Islet precursor cell (in vitro differentiated cells): ENCODE data around the gene PPP1R14C.

Experiments
- DNase-seq: peaks from one replicate; pipeline ENCODE4 v3.0.0-alpha.2; 2018

Gene PPP1R14C

DNA sequence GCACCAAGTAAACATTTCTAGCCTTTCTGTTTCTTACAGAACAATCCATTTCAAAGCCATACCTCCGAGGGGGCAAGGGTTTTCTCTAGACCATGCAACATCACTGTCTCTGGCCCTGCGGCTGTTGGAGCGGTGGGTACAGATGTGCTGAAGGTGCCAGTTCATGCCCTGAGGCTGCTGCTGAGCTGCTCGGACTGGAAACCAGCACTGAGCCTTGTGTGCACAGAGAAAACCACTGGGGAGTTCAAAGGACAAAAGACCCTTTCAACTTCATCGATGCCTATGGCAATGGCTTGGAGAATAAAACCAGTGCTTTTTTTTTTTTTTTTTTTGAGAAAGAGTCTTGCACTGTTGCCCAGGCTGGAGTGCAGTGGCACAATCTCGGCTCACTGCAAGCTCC is 132.6 kb downstream of the PPP1R14C start:
- DNase-seq = peak; percentile 76

DNA sequence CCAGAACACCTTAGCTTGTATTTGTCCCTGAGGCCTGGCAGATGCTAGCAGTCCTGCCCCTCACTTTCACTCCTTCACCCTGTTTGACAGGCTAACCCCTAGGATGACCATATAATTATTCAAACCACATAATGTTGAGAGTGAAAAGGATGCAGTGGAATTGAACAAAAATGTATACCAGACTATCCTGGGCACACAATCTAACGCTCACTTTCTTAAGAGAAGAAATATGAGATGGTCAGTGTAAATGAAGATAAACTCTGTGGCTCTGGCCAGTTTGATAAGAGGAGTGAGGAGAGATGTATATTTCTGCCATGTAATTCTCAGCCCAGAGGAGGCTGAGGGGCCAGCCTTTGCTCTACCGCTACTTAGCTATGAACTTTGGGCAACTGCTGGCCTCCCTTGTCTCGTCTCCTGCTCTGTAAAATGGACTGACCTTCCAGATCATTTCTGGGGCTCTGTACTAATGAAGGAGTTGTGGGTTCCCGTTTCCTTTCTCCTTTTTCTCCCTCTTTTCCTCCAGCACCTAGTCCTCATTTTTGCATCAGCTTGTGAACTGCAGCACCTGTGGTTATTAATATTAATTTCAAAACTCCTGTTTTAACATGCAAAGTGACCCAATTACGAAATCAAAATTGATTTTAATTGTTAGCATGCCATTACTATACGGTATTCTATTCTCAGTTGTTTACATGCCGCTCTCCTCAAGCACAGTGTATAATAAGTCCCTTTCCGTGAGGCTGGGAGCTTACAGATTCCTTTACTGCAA is 133.5 kb downstream of the PPP1R14C start:
- DNase-seq = no peak

DNA sequence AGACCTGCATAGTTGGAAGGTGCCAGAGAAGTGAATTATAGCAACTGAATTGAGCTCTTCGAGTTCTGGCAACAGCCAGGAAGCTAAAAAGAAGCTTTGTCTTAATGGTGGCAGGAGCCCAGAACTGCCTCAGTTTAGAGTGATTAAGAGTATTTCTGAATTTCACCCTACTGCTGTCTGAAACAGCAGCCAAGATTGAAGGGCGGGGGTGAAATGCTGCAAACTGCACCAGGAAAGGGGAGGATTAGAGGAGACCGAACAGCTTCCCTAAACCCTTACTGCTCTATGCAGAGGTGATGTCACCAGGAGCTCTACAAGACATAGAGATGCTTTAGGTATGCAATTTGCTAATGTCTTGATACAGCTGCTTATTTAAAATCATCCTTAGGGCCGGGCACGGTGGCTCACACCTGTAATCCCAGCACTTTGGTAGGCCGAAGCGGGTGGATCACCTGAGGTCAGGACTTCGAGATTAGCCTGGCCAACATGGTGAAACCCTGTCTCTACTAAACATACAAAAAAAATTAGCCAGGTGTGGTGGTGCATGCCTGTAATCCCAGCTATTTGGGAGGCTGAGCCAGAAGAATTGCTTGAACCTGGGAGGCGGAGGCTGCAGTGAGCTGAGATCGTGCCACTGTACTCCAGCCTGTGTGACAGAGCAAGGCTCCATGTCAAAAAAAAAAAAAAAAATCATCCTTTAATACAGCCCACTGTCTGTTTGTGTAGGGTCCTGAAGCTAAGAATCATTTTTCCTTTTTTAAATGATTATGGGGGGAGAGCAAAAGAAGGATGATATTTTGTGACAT is 134.3 kb downstream of the PPP1R14C start:
- no peak for DNase-seq

DNA sequence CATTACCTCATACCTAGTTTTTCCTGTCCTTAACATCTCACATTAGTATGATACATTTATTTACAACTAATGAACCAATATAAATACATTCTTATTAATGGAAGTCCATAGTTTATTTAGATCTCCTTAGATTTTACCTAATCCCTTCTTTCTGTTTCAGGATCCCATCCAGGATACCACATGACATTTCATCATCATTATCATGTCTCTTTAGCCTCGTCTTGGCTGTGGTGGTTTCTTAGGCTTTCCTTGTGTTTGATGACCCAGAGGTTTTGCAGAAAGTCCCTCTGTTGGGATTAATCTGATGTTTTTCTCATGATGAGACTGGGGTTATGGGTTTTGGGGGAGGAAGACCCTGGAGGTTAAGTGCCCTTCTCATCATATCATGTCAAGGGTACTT is 136.7 kb downstream of the PPP1R14C start:
- DNase-seq = no peak

DNA sequence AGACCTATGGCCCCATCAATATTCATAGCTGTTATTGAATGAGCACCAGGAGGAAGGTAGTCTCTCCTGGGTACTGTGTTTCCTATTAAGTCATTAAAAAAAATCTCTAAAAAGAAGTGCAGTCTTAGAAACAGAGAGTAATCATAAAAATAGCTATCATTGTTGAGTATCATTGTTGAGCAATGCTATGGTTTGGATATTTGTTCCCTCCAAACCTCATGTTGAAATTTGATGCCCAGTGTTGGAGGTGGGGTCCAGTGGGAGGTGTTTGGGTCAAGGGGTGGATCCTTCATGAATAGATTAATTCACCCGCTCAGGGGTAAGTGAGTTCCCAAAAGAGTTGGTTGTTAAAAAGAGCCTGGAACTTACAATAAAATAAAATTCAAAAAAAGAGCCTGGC is 137.9 kb downstream of the PPP1R14C start:
- DNase-seq = no peak

DNA sequence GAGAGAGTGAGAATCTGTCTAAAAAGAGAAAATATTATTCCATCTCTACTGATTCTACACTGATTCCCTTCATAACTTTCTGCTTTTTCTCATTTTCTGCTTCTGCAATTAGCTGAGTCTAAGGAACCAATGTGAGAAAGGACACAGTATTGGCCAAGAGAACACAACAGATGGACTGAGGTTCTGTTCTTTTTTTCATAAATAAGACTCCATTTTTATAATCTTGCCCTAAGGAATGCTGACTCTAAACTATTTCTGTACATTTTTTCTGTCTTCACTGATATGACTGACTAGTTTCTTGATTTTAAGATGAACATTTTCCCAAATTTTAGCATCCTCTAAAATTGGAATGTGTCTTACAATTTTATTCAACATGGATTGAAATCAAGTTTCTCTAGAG is 138.9 kb downstream of the PPP1R14C start:
- no peak for DNase-seq

DNA sequence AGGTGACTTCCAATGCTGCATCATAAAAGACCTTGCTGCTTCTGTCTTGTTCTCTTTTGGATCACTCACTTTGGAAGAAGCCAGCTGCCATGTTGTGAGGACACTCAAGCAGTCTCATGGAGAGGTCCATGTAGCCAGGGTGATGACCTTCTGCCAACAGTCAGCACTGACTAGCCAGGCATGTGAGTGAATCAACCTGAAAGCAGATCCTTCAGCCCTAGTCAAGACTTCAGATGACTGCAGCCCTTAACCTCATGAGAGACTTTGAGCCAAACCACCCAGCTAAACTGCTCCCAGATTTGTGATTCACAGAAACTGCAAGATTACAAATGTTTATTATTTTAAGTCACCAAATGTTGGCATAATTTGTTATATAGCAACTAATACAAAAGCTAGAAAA is 140.0 kb downstream of the PPP1R14C start:
- no peak for DNase-seq

DNA sequence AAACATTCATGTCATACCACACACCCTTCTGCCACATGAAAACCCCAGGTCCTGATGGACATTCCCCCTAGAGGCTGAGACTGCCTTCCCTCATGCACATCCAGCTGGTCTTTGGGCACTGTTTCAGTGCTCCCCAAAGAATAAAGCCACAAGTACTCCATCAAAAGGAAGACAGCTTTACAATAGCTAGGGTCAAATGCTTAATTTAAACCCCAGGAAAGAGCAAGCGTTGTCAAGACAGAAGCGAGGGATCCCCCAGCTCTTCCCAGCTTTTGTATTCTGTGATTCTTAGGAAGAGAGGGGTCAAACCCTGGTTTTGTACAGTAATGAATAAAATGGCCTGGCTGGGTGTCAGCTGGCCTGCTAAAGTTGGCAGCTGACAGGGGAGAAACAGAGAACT is 143.6 kb downstream of the PPP1R14C start:
- no peak for DNase-seq

DNA sequence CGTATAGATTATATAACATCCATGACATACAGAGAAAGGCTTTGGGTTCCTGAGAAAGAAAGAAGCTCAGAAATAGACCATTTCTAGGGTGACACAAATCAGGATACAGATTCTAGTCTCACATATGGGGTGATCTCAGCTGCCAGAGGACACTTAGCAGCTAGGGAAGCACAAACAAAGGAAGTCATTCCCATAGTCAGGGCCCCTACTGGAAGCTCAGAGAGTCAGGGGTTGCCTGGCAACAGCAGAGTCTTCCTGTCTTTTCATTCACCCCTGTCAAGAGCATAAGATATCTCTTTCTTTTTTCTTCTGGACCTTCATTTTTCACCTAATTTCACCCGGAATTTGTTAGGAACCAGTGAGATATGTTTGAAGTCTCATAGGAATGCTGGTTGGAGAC is 144.1 kb downstream of the PPP1R14C start:
- no peak for DNase-seq

DNA sequence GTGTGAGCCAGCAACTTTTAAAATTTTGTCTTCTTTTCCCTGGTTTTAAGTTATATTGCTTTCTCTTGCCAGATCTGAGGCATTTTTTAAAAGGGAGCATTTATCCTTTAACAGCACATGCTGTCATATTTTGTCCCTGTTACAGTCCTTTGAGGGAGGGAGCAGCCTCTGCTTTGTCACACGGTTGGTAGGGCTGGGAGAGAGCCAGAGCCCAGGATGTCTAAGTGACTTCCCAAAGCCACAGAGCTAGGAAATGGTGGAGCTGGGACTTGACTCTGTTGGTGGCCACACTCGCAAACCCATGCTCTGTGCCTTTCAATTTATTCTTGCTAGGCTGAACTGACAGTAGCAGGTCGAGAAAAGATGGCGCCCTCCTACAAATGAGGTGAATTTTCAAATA is 145.6 kb downstream of the PPP1R14C start:
- DNase-seq = no peak

DNA sequence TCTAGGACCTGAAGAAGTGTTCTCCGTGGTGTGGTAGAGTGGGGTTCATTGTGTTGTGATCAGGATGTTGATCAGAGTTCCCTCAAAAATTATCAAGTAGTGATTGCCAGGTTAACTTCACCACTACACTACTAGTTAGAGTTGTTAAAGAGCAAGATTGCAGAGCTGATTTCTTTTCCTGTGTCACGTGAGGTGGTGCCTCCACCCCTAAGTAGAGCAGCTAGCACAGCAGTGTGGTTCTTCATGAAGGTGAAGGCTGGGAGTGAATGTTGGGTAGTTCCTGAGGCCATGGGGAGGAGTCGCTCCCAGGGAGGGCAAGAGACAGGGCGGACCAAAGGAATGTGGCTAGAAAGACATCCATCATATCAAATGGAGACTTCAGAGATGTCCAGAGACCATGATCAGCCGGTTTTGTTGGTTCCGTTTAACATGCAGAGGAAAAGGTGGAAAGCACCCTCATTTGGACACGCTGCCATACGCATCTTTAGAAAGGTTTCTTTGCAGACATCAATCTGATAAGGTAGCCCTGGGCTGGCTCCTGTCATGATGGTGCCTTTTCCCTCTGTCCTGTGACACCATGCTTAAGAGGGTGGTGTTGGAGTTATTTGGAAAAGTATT is 146.7 kb downstream of the PPP1R14C start:
- DNase-seq = no peak

DNA sequence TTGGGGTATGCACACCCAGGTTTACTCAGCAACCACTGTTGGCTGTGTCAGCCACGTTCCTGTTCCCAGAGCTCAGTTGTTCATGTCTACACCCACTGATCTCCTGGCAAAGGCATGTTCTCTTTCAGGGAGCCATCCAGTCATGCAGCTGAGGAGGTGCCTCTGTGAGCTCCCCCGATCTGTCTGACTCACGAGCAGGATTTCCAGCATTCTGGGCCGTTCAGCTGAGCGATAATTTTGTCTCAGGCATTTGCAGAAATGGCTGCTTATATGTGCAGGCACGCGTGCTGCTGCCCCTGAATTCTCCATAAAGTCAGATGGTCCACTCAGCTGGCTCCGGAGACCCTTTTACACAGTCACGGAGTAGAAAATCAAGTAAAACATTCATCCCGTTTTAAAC is 147.6 kb downstream of the PPP1R14C start:
- no peak for DNase-seq

DNA sequence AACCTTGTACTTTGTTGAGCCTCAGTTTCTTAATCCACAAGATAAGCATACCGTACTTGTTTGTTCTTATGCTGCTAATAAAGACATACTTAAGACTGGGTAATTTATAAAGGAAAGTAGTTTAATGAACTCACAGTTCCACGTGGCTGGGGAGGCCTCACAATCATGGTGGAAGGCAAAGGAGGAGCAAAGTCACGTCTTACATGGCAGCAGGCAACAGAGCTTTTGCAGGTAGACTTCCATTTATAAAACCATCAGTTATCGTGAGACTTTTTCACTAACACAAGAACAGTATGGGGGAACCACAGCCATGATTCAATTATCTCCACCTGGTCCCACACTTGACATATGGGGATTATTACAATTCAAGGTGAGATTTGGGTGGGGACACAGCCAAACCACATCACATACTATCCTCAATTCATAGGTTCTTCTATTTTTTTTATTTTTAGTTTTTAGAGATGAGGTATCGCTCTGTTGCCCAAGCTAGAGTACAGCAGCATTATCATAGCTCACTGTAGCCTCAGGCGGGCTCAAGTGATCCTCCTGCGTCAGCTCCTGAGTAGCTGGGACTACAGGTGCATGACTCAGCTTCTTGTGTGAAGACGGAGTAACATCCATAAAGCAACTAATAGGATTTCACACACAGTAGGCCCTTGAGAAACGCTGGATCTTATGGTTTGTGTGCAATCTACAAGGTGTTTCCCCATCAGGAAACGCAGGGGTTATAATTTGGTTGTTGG is 149.3 kb downstream of the PPP1R14C start:
- no peak for DNase-seq

DNA sequence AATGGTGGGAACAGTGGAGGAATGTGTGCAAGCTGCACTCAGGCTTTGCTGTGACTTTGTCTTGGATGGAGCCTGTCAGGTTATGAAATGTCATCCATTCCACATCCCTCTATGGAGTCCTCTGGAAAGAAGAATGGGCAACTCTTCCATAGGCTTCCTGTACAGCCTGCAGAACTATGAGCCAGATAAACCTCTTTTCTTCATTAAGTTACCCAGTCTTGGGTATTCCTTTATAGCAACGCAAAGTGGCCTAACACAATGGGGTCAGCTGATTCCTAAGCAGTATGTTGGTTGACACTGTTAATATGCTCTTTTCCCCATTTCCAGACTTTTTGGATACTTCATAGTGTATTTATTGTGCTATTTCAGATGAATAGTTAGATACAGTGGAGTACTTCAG is 150.2 kb downstream of the PPP1R14C start:
- DNase-seq = no peak

DNA sequence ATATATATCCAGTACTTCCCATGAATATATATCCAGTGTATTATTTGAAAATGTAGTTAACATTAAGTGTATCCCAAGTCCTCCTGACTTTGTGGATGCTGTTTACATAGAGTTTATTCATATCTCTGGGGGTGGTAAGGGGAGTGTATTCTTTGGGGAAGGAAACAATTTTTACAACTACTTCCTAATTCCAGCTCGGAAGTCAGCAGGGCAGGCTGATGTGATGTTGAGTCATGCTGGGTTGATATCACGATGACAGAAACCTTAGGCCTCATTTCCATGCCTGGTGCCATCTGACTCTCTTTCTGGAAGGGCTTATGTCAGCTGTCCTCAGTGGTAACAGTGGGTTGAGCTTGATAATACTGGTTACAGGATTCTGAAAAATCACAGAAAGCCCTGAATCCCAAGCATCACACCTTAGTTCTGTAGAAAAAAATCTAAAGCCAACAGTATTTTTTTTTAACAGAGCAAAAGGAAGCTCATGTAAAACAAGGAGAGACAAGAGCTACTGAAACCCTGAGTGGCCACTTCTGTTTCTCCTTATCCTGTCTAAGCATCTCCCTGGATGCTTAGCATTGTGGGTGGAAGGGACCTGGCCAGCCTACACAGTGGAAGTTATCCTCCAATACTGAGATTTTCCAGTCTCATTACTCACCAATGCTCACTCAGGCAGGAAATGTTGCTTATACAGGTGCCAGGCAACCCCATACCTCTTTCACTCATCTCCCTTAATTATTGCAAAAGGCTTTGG is 150.8 kb downstream of the PPP1R14C start:
- DNase-seq = no peak

DNA sequence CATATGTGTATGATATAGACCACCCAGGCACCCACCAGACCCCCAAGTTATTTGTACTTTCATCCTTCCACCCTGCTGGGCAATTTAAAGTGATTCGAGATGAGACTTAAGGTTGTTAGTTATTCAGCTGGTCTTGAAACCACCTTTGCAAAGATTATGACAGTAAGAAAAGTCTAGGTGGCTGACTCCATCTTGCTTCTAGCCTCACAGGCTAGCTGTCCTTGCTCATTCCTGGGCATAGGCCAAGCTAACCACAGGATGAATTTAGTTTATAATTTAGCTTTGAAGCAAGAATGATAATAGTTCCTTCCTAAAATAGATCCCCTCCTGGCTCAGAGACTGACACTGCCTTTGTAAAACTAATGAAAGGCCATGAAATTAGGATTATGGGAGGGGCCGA is 154.0 kb downstream of the PPP1R14C start:
- no peak for DNase-seq

DNA sequence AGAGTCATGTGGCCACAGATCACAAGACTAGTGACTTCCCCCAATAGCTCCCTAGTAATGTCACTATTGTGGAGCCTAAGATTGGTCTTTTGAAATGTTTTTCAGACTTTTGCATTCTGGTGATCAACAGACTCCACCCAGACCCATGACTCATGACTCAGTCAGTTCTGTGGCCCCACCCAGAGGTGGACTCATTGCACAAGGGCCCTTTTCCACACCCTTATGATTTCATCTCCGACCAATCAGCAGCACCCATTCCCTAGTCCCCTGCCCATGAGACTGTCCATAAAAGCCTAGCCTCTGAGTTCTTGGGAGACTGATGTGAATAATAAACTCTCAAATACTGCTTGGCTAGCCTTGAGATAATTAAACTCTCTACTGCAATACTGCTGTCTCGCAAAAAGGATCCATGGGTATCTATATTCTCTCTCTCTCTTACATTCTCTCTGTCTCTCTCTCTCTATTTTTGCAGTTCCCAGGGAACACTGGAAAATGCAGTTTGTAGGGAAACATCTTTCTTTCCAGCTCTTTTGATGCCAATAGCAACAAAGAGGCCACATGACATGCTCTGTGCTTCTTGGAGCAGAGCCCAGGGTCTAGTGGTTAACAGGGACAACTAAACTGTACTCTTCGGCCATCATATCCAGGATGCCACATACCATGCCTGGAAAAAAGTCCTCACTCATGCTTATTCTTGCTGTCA is 154.6 kb downstream of the PPP1R14C start:
- no peak for DNase-seq

DNA sequence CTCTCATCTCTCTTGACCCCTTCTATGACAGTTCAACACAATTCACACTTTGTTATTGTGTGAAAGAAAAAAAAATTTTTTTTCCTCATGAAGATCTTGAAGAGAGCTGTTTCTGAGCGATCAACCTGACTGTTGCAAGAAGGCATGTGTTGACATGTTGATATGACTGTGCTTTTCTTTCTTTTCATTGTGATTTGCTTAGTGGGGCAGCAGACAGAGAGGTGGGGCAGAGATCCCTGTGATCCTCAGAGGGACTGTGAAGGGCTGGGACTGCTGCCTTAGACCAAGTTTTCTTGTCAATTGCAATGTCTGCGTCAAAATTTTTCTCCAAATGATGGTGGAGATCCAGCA is 155.2 kb downstream of the PPP1R14C start:
- no peak for DNase-seq

DNA sequence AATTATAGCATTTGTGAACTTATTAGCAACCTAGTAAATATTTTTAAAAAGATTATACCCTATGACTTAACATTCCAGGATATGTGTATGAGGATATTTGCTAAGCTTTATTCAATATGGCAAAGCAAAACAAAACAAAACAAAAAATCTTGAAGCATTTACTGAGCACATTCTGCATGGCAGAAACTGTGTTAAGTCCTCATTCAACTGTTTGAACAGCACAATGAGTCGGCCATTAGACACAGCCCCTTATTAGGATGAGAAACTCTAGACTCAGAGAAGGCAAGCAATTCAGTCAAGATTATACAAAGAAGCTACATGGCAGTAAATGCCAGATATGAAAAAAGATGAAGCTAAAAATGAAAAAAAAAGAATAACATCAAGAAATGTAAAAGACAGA is 155.8 kb downstream of the PPP1R14C start:
- DNase-seq = no peak
